Transverse colon (tissue), 4 donors: ENCODE results near the gene PASD1. TPM values are rescaled to one million over a fixed set of nuclear protein-coding genes. Genes with fewer than 3 reads are reported as not detected.

Source experiments
- DNase-seq: peaks from one replicate; pipeline ENCODE4 v3.0.0-alpha.2; 2019
- H3K27ac ChIP-seq, 4 donors: fragments of 200-600 bp; sonication (generic); 2 replicates each; pipeline ENCODE4 v1.5.1; 2016 to 2018; ENCODE audit warnings: inconsistent platforms in 4 of 4
- H3K27me3 ChIP-seq: fragments of 200-600 bp; sonication (generic); 2 replicates; pipeline ENCODE4 v1.5.1; 2017; ENCODE audit warnings: inconsistent platforms
- H3K36me3 ChIP-seq, 4 donors: fragments of 200-600 bp; sonication (generic); 2 replicates each; pipeline ENCODE4 v1.5.1; 2017 to 2019; ENCODE audit warnings: inconsistent platforms in 4 of 4
- H3K4me1 ChIP-seq, 4 donors: fragments of 200-600 bp; sonication (generic); 2 replicates each; pipeline ENCODE4 v1.5.1; 2017 to 2020; ENCODE audit warnings: inconsistent platforms in 4 of 4
- H3K4me3 ChIP-seq, 4 donors: fragments of 200-600 bp; sonication (generic); 1 replicate in 1 of 4; 2 replicates in 3 of 4; pipeline versions ENCODE4 v1.5.1 to v1.6.1; 2017 to 2019; ENCODE audit warnings: inconsistent platforms in 4 of 4
- H3K9me3 ChIP-seq, 2 donors: fragments of 200-600 bp; sonication (generic); 2 replicates each; pipeline ENCODE4 v1.5.1; 2017 to 2019; ENCODE audit warnings: inconsistent platforms in 2 of 2
- EP300 ChIP-seq: sonication (generic); formaldehyde crosslinking; IDR thresholded peaks from one replicate; pipeline ENCODE4 v1.6.1; 2017; ENCODE audit warnings: antibody characterized with exemption, low read depth
- POLR2A ChIP-seq: fragments of 450-650 bp; IDR thresholded peaks from one replicate; pipeline ENCODE4 v1.6.1; 2016; ENCODE audit warnings: antibody characterized with exemption, mild to moderate bottlenecking, moderate library complexity
- POLR2AphosphoS5 ChIP-seq, 3 donors: sonication (generic); formaldehyde crosslinking; IDR thresholded peaks; one replicate each; pipeline ENCODE4 v1.6.1; 2016; ENCODE audit warnings: antibody characterized with exemption in 3 of 3
- WGBS, 2 donors: methylation state at CpG; one replicate each; pipeline ENCODE4 v1.1.5; 2018; ENCODE audit warnings: low coverage in 1 of 2; 5-methylcytosine and 5-hydroxymethylcytosine counted together
- in situ Hi-C, 4 donors: fragments of 200-750 bp; cut with MboI; loops; one replicate each; pipeline versions ENCODE4 v1.15.0 to v1.15.1; 2017; ENCODE audit warnings: low sequenced_read_pairs in 3 of 4, low pct_ligation_motif_present in 1 of 4, low pct_unique_long_range_greater_than_20kb in 1 of 4
- intact Hi-C: fragments of 100-400 bp; cut with DNase I; formaldehyde crosslinking; loops from one replicate; pipeline ENCODE4 v1.15.1; 2023; ENCODE audit warnings: low total_unique reads
- total RNA-seq, 4 donors: library from RNA; depleted of rRNA; stranded (reverse); fragments of >200 nt; gene quantifications; one replicate each; pipeline ENCODE4 v1.1.0, GENCODE V29; 2016
- TF ChIP-seq, protein P1 (sequence below), 5 experiments: fragments of 200-600 bp in 3 of 5; fragments of 450-650 bp in 2 of 5; sonication (generic) in 3 of 5; IDR thresholded peaks; 1 replicate in 2 of 5; 2 replicates in 3 of 5; pipeline ENCODE4 v1.5.1; 2016 to 2017; ENCODE audit warnings: antibody characterized with exemption in 5 of 5, inconsistent platforms in 3 of 5, mild to moderate bottlenecking in 2 of 5, moderate library complexity in 1 of 5

The PASD1 gene
- total RNA-seq, 4 donors from 2014 or later, result not detected

DNA sequence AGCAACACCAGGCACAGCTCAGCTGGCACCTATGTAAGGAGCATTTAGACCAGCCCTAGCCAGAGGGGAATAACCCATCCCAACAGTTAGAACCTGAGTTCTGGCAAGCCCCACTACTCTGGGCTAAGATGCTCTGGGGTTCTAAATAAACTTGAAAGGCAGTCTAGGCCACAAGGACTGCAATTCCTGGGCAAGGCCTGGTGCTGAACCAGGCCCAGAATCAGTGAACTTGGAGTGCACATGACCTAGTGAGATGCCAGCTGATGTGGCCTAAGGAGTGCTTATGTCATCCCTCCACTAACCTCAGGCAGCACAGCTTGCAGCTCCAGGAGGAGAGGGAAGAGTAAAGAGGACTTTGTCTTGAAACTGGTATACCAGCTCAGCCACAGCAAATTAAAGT is 124.2 kb downstream of the PASD1 start:
- no peak for DNase-seq
- intact Hi-C loops (no loop called here), in situ Hi-C loops (loop anchor here in 1 of 4 donors (25.0 kb wide), 1 partner anchor 525 kb away; no protein-coding TSS in a partner anchor)
- no peak for TF ChIP-seq POLR2AphosphoS5 (IDR thresholded peaks at IDR 0.05)
- Histone ChIP-seq H3K36me3 (no peaks in the 10 kb centered on the region), H3K9me3 (no peaks in the 10 kb centered on the region), H3K27me3 (no peaks in the 10 kb centered on the region), H3K27ac (no peak overlapping the region), H3K4me3 (no peak overlapping the region), H3K4me1 (no peaks in the 10 kb centered on the region)

DNA sequence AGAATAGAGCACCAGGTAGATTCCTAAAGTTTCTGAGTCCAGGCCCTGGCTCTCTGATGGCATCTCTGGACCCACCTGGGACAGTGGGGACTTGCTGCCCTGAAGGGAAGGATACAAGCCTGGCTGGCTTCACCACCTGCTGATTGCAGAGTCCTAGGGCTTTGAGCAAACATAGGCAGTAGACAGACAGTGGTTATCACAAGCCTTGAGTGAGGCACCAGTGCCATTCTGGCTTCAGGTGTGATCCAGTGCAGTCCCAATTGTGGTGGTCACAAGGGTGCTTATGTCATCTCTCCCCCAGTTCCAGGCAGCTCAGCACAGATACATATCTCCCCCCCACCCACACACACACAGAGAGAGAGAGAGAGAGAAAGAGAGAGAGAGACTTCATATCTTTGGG is 125.2 kb downstream of the PASD1 start:
- H3K9me3 ChIP-seq, result no peaks in the 10 kb centered on the region
- no peak overlapping the region for H3K4me3 ChIP-seq
- intact Hi-C loops, result no loop called here
- H3K36me3 ChIP-seq, result no peaks in the 10 kb centered on the region
- no peak for DNase-seq
- TF ChIP-seq, protein P1, sequence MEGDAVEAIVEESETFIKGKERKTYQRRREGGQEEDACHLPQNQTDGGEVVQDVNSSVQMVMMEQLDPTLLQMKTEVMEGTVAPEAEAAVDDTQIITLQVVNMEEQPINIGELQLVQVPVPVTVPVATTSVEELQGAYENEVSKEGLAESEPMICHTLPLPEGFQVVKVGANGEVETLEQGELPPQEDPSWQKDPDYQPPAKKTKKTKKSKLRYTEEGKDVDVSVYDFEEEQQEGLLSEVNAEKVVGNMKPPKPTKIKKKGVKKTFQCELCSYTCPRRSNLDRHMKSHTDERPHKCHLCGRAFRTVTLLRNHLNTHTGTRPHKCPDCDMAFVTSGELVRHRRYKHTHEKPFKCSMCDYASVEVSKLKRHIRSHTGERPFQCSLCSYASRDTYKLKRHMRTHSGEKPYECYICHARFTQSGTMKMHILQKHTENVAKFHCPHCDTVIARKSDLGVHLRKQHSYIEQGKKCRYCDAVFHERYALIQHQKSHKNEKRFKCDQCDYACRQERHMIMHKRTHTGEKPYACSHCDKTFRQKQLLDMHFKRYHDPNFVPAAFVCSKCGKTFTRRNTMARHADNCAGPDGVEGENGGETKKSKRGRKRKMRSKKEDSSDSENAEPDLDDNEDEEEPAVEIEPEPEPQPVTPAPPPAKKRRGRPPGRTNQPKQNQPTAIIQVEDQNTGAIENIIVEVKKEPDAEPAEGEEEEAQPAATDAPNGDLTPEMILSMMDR (IDR thresholded peaks at IDR 0.05), result no peak
- TF ChIP-seq POLR2A (no peak), POLR2AphosphoS5 (IDR thresholded peaks at IDR 0.05) (no peak), EP300 (no peak)
- no peak overlapping the region for H3K27ac ChIP-seq
- H3K4me1 ChIP-seq, result no peaks in the 10 kb centered on the region
- no peaks in the 10 kb centered on the region for H3K27me3 ChIP-seq
- in situ Hi-C loops, result loop anchor here in 1 of 4 donors (25.0 kb wide), 1 partner anchor 526 kb away; no protein-coding TSS in a partner anchor

DNA sequence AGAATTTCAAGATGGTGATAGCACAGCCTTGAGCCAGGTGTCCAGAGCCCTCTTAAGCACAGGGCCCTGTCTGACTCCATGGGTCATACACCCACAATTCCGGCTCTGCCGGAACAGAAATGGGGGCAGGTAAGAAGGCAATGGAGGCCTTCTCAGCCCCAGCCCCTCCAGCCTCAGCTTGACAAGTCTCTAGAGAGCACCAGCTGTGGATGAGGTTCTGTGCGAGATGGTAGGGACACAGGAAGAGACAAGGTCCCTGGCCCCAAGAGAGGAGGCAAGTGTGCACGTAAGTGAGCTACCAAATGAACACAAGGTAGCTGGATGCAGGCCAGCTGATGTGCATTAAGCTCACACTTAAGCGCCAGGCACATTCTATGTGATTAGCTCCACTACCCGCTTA is 129.3 kb downstream of the PASD1 start:
- no peaks in the 10 kb centered on the region for H3K36me3 ChIP-seq
- peaks cover 6% of the 10 kb centered on the region for H3K27me3 ChIP-seq
- WGBS, 2 donors, result 89% methylated on average over 6 of the region's 6 CpGs; no CpG with 5 or more reads in 1 of the 2 donors
- no peak overlapping the region for H3K27ac ChIP-seq
- TF ChIP-seq, protein P1 (IDR thresholded peaks at IDR 0.05), result no peak
- no peak for TF ChIP-seq POLR2AphosphoS5 (IDR thresholded peaks at IDR 0.05)
- no peaks in the 10 kb centered on the region for H3K4me1 ChIP-seq
- in situ Hi-C loops, result loop anchor here in 1 of 4 donors (25.0 kb wide), 1 partner anchor 531 kb away; no protein-coding TSS in a partner anchor
- no peak overlapping the region for H3K4me3 ChIP-seq
- intact Hi-C loops, result no loop called here
- DNase-seq, result no peak
- H3K9me3 ChIP-seq, result no peaks in the 10 kb centered on the region

DNA sequence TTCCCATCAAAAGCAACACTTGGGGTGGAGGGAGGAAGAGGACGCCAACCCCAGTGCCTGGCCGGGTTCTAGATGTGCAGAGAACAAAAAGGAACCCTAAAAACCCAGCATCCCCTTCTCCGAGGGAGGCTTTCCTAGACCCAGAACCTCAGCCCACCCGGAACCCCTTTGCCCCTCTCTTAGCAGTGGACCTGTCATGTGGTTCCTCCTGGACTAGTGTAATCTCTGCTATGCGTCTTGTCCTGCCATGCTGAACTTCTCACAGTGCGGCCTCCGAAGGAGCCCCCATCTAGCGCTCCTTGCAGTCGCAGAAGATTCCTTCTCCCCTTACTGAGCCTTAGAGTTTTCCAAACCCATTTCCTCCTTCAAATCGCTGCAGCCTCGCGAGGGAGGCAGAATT is 130.6 kb downstream of the PASD1 start:
- intact Hi-C loops, result no loop called here

More for the DNA sequence above, 130.6 kb downstream of the PASD1 start:
- TF ChIP-seq, protein P1 (IDR thresholded peaks at IDR 0.05), result no peak
- no peak for TF ChIP-seq EP300
- H3K27me3 ChIP-seq, result peaks cover 6% of the 10 kb centered on the region
- no peaks in the 10 kb centered on the region for H3K4me1 ChIP-seq
- DNase-seq, result no peak
- in situ Hi-C loops, result loop anchor here in 1 of 4 donors (25.0 kb wide), 1 partner anchor 532 kb away; no protein-coding TSS in a partner anchor
- H3K4me3 ChIP-seq, result no peak overlapping the region
- 78 to 80% methylated on average over 2 to 12 of the region's 12 CpGs for WGBS, 2 donors
- no peak overlapping the region for H3K27ac ChIP-seq
- no peaks in the 10 kb centered on the region for H3K36me3 ChIP-seq
- no peaks in the 10 kb centered on the region for H3K9me3 ChIP-seq
